Measurements from ENCODE around the gene ZNF423. TPM values are rescaled to one million over a fixed set of nuclear protein-coding genes. Genes with fewer than 3 reads are reported as not detected.
"Not testable (repeated sequence)": the region's sequence is repeated elsewhere in the genome, so short reads cannot be mapped to it uniquely, and the experiment has no call there.

Gene ZNF423
- polyA plus RNA-seq, 4 donors: 0.54 to 10.3 (median 2.9) TPM; not detected in 1

- H3K4me3 ChIP-seq (ENCODE audit: low read depth in 1 of 3, low read length in 3 of 3): peak overlapping the region in 1 of 3 donors; percentile 19
- peak overlapping the region in 1 of 3 donors; percentile 33 for H3K27ac ChIP-seq (ENCODE audit: low read depth in 1 of 3, low read length in 2 of 3)
- DNase-seq (peak; percentile 45 to 86), FAIRE-seq (no peak)
- no peaks in the 10 kb centered on the region for H3K27me3 ChIP-seq (ENCODE audit: control insufficient read depth in 3 of 3, insufficient read depth in 3 of 3, low read length in 3 of 3)
- peaks cover 0 to 13% (median 0%) of the 10 kb centered on the region in 3 donors for H3K4me1 ChIP-seq (ENCODE audit: control insufficient read depth in 3 of 3, insufficient read depth in 2 of 3, low read depth in 1 of 3, low read length in 2 of 3)
- no peaks in the 10 kb centered on the region for H3K36me3 ChIP-seq (ENCODE audit: control insufficient read depth in 3 of 3, insufficient read depth in 2 of 3, low read depth in 1 of 3, low read length in 3 of 3)
- no peaks in the 10 kb centered on the region for H3K9me3 ChIP-seq (ENCODE audit: control insufficient read depth in 2 of 2, insufficient read depth in 1 of 2, low read depth in 1 of 2, low read length in 1 of 2)
- 2 to 7% (median 4%) methylated on average over 17 to 22 of the region's 22 CpGs for WGBS, 3 donors
Measured at GRCh38 chr16:49876716-49877129, 20.8 kb upstream of the ZNF423 start.

GRCh38 chr16:49875806-49876715 lies 20.1 kb upstream of the ZNF423 start:
- no peak for FAIRE-seq
- no peaks in the 10 kb centered on the region for H3K9me3 ChIP-seq (ENCODE audit: control insufficient read depth in 2 of 2, insufficient read depth in 1 of 2, low read depth in 1 of 2, low read length in 1 of 2)
- H3K4me1 ChIP-seq (ENCODE audit: control insufficient read depth in 3 of 3, insufficient read depth in 2 of 3, low read depth in 1 of 3, low read length in 2 of 3): peaks cover 0 to 13% (median 0%) of the 10 kb centered on the region in 3 donors
- WGBS, 3 donors: 28 to 40% (median 32%) methylated on average over 35 to 45 of the region's 45 CpGs
- peak in 1 of 2 donors; percentile 34 for DNase-seq
- peak overlapping the region in 1 of 3 donors; percentile 19 for H3K4me3 ChIP-seq (ENCODE audit: low read depth in 1 of 3, low read length in 3 of 3)
- H3K27ac ChIP-seq (ENCODE audit: low read depth in 1 of 3, low read length in 2 of 3): peak overlapping the region in 1 of 3 donors; percentile 33
- no peaks in the 10 kb centered on the region for H3K27me3 ChIP-seq (ENCODE audit: control insufficient read depth in 3 of 3, insufficient read depth in 3 of 3, low read length in 3 of 3)
- H3K36me3 ChIP-seq (ENCODE audit: control insufficient read depth in 3 of 3, insufficient read depth in 2 of 3, low read depth in 1 of 3, low read length in 3 of 3): no peaks in the 10 kb centered on the region

- 55 to 79% (median 74%) methylated on average over 1 of the region's 1 CpG for WGBS, 3 donors
- Histone ChIP-seq H3K27ac (ENCODE audit: low read depth in 1 of 3, low read length in 2 of 3) (no peak overlapping the region), H3K4me1 (ENCODE audit: control insufficient read depth in 3 of 3, insufficient read depth in 2 of 3, low read depth in 1 of 3, low read length in 2 of 3) (peaks cover 0 to 13% (median 0%) of the 10 kb centered on the region in 3 donors), H3K36me3 (ENCODE audit: control insufficient read depth in 3 of 3, insufficient read depth in 2 of 3, low read depth in 1 of 3, low read length in 3 of 3) (no peaks in the 10 kb centered on the region), H3K9me3 (ENCODE audit: control insufficient read depth in 2 of 2, insufficient read depth in 1 of 2, low read depth in 1 of 2, low read length in 1 of 2) (no peaks in the 10 kb centered on the region), H3K27me3 (ENCODE audit: control insufficient read depth in 3 of 3, insufficient read depth in 3 of 3, low read length in 3 of 3) (no peaks in the 10 kb centered on the region), H3K4me3 (ENCODE audit: low read depth in 1 of 3, low read length in 3 of 3) (no peak overlapping the region)
- DNase-seq: no peak
- FAIRE-seq: no peak
Measured at GRCh38 chr16:49874613-49875237, 18.8 kb upstream of the ZNF423 start.

- H3K27ac ChIP-seq (ENCODE audit: low read depth in 1 of 3, low read length in 2 of 3): not testable (repeated sequence)
Measured at GRCh38 chr16:49871824-49872223, 15.9 kb upstream of the ZNF423 start.

GRCh38 chr16:49869731-49870130 lies 13.8 kb upstream of the ZNF423 start:
- Histone ChIP-seq H3K4me1 (ENCODE audit: control insufficient read depth in 3 of 3, insufficient read depth in 2 of 3, low read depth in 1 of 3, low read length in 2 of 3) (peaks cover 0 to 4% (median 0%) of the 10 kb centered on the region in 3 donors), H3K9me3 (ENCODE audit: control insufficient read depth in 2 of 2, insufficient read depth in 1 of 2, low read depth in 1 of 2, low read length in 1 of 2) (no peaks in the 10 kb centered on the region), H3K36me3 (ENCODE audit: control insufficient read depth in 3 of 3, insufficient read depth in 2 of 3, low read depth in 1 of 3, low read length in 3 of 3) (no peaks in the 10 kb centered on the region), H3K27ac (ENCODE audit: low read depth in 1 of 3, low read length in 2 of 3) (no peak overlapping the region), H3K4me3 (ENCODE audit: low read depth in 1 of 3, low read length in 3 of 3) (no peak overlapping the region), H3K27me3 (ENCODE audit: control insufficient read depth in 3 of 3, insufficient read depth in 3 of 3, low read length in 3 of 3) (no peaks in the 10 kb centered on the region)
- 86 to 87% (median 86%) methylated on average over 6 of the region's 6 CpGs for WGBS, 3 donors
- DNase-seq (no peak), FAIRE-seq (no peak)

More at GRCh38 chr16:49871824-49872223, 15.9 kb upstream of the ZNF423 start:
- H3K4me3 ChIP-seq (ENCODE audit: low read depth in 1 of 3, low read length in 3 of 3); DNase-seq; H3K4me1 ChIP-seq (ENCODE audit: control insufficient read depth in 3 of 3, insufficient read depth in 2 of 3, low read depth in 1 of 3, low read length in 2 of 3); FAIRE-seq; H3K27me3 ChIP-seq (ENCODE audit: control insufficient read depth in 3 of 3, insufficient read depth in 3 of 3, low read length in 3 of 3); H3K36me3 ChIP-seq (ENCODE audit: control insufficient read depth in 3 of 3, insufficient read depth in 2 of 3, low read depth in 1 of 3, low read length in 3 of 3); H3K9me3 ChIP-seq (ENCODE audit: control insufficient read depth in 2 of 2, insufficient read depth in 1 of 2, low read depth in 1 of 2, low read length in 1 of 2): not testable (repeated sequence)
- 94 to 98% (median 94%) methylated on average over 5 of the region's 5 CpGs for WGBS, 3 donors

- FAIRE-seq (no peak), DNase-seq (no peak)
- no peak overlapping the region for H3K4me3 ChIP-seq (ENCODE audit: low read depth in 1 of 3, low read length in 3 of 3)
- H3K4me1 ChIP-seq (ENCODE audit: control insufficient read depth in 3 of 3, insufficient read depth in 2 of 3, low read depth in 1 of 3, low read length in 2 of 3): peaks cover 0 to 4% (median 0%) of the 10 kb centered on the region in 3 donors
- H3K27me3 ChIP-seq (ENCODE audit: control insufficient read depth in 3 of 3, insufficient read depth in 3 of 3, low read length in 3 of 3): no peaks in the 10 kb centered on the region
- no peak overlapping the region for H3K27ac ChIP-seq (ENCODE audit: low read depth in 1 of 3, low read length in 2 of 3)
- 88 to 92% (median 91%) methylated on average over 35 to 38 of the region's 38 CpGs for WGBS, 3 donors
- H3K36me3 ChIP-seq (ENCODE audit: control insufficient read depth in 3 of 3, insufficient read depth in 2 of 3, low read depth in 1 of 3, low read length in 3 of 3): no peaks in the 10 kb centered on the region
- no peaks in the 10 kb centered on the region for H3K9me3 ChIP-seq (ENCODE audit: control insufficient read depth in 2 of 2, insufficient read depth in 1 of 2, low read depth in 1 of 2, low read length in 1 of 2)
Measured at GRCh38 chr16:49867796-49868668, 12.1 kb upstream of the ZNF423 start.

GRCh38 chr16:49867234-49867633 lies 11.3 kb upstream of the ZNF423 start:
- Histone ChIP-seq H3K36me3 (ENCODE audit: control insufficient read depth in 3 of 3, insufficient read depth in 2 of 3, low read depth in 1 of 3, low read length in 3 of 3) (no peaks in the 10 kb centered on the region), H3K9me3 (ENCODE audit: control insufficient read depth in 2 of 2, insufficient read depth in 1 of 2, low read depth in 1 of 2, low read length in 1 of 2) (no peaks in the 10 kb centered on the region), H3K4me1 (ENCODE audit: control insufficient read depth in 3 of 3, insufficient read depth in 2 of 3, low read depth in 1 of 3, low read length in 2 of 3) (peaks cover 0 to 4% (median 0%) of the 10 kb centered on the region in 3 donors), H3K4me3 (ENCODE audit: low read depth in 1 of 3, low read length in 3 of 3) (no peak overlapping the region), H3K27ac (ENCODE audit: low read depth in 1 of 3, low read length in 2 of 3) (no peak overlapping the region), H3K27me3 (ENCODE audit: control insufficient read depth in 3 of 3, insufficient read depth in 3 of 3, low read length in 3 of 3) (no peaks in the 10 kb centered on the region)
- FAIRE-seq (no peak), DNase-seq (no peak)
- WGBS, 3 donors: 92 to 97% (median 93%) methylated on average over 2 of the region's 2 CpGs

GRCh38 chr16:49866595-49867071 lies 10.7 kb upstream of the ZNF423 start:
- Histone ChIP-seq H3K36me3 (ENCODE audit: control insufficient read depth in 3 of 3, insufficient read depth in 2 of 3, low read depth in 1 of 3, low read length in 3 of 3) (no peaks in the 10 kb centered on the region), H3K4me3 (ENCODE audit: low read depth in 1 of 3, low read length in 3 of 3) (no peak overlapping the region), H3K4me1 (ENCODE audit: control insufficient read depth in 3 of 3, insufficient read depth in 2 of 3, low read depth in 1 of 3, low read length in 2 of 3) (peaks cover 0 to 4% (median 0%) of the 10 kb centered on the region in 3 donors), H3K27me3 (ENCODE audit: control insufficient read depth in 3 of 3, insufficient read depth in 3 of 3, low read length in 3 of 3) (no peaks in the 10 kb centered on the region), H3K27ac (ENCODE audit: low read depth in 1 of 3, low read length in 2 of 3) (no peak overlapping the region), H3K9me3 (ENCODE audit: control insufficient read depth in 2 of 2, insufficient read depth in 1 of 2, low read depth in 1 of 2, low read length in 1 of 2) (no peaks in the 10 kb centered on the region)
- WGBS, 3 donors: 69 to 87% (median 82%) methylated on average over 14 of the region's 14 CpGs
- no peak for DNase-seq
- no peak for FAIRE-seq

All from small intestine (tissue), 7 donors.